ENCODE results near the gene CR1L.
"Not testable (repeated sequence)": the region's sequence is repeated elsewhere in the genome, so short reads cannot be mapped to it uniquely, and the experiment has no call there.

The CR1L gene

DNA sequence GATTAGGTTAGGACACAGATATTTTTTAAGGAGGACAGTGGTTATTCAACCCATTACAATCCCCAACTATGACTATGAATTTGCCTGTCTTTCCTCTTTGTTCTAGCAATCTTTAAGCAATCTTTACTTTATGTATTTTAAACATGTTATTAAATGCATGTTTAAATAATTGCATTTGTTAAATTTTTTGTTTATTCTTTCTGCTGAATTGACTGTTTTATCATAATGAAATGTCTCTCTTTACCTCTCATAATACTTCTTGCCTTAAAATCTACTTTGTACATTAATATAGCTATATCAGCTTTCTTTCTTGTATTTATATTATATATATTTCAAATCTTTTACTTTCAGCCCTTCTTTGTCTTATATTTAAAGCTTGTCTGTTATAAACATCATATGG, 46.1 kb downstream of the CR1L start:
- Histone ChIP-seq H3K9me3 (ENCODE audit: control insufficient read depth, low read length) (no peaks in the 10 kb centered on the region), H3K36me3 (ENCODE audit: control insufficient read depth, insufficient read depth, low read length) (no peaks in the 10 kb centered on the region), H3K4me3 (ENCODE audit: extremely low read depth, insufficient read depth, low read length, poor library complexity, severe bottlenecking) (no peak overlapping the region), H3K27ac (ENCODE audit: low read depth, low read length, severe bottlenecking) (no peak overlapping the region), H3K4me1 (ENCODE audit: control insufficient read depth, insufficient read depth, low read length, poor library complexity, severe bottlenecking) (no peaks in the 10 kb centered on the region)

DNA sequence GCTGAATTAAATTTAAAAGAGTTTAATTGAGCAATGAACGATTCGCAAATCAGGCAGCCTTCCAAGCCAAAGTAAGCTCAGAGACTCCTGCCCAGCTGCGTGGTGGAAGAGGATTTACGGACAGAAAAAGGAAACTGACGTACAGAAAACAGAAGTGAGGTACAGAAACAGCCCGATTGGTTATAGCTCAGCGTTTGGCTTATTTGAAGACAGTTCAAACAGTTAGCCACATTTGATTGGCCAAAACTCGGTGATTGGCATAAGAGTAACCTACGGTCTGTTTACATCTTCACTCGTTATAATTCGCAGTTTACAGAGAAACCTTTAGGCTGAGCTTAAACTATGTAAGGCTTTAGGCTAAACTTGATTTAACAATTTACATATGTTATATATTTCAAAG, 46.9 kb downstream of the CR1L start:
- no peaks in the 10 kb centered on the region for H3K9me3 ChIP-seq (ENCODE audit: control insufficient read depth, low read length)
- H3K36me3 ChIP-seq (ENCODE audit: control insufficient read depth, insufficient read depth, low read length) = no peaks in the 10 kb centered on the region
- H3K4me1 ChIP-seq (ENCODE audit: control insufficient read depth, insufficient read depth, low read length, poor library complexity, severe bottlenecking) = no peaks in the 10 kb centered on the region
- H3K27ac ChIP-seq (ENCODE audit: low read depth, low read length, severe bottlenecking) = no peak overlapping the region
- whole genome bisulfite sequencing, 2 experiments (ENCODE audit: insufficient coverage in 2 of 2) = 91 to 94% methylated on average over 9 to 10 of the region's 11 CpGs
- no peak overlapping the region for H3K4me3 ChIP-seq (ENCODE audit: extremely low read depth, insufficient read depth, low read length, poor library complexity, severe bottlenecking)

DNA sequence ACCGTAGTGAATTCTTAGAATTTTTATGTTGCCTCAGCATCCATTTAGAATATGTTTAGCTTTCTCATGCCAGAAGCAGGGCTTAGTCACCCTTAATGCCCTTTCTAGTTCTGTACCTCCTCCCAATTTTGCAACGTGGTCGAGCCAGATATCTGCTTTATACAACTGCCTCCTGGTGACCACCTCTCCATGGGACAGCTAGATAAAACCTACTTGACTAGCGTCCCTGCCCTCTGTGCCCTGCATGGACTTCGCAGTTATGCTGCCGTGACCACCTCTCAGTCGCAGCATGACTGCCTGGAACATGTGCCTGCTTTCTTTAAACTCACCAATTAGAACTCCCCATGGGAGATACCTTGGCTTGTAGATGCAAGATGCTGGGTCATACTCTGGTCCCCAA, 47.4 kb downstream of the CR1L start:
- not testable (repeated sequence) for H3K27ac ChIP-seq (ENCODE audit: low read depth, low read length, severe bottlenecking); H3K4me1 ChIP-seq (ENCODE audit: control insufficient read depth, insufficient read depth, low read length, poor library complexity, severe bottlenecking); H3K4me3 ChIP-seq (ENCODE audit: extremely low read depth, insufficient read depth, low read length, poor library complexity, severe bottlenecking); H3K9me3 ChIP-seq (ENCODE audit: control insufficient read depth, low read length); H3K36me3 ChIP-seq (ENCODE audit: control insufficient read depth, insufficient read depth, low read length)
- 82 to 91% methylated on average over 4 of the region's 7 CpGs for WGBS, 2 experiments (ENCODE audit: insufficient coverage in 2 of 2)

DNA sequence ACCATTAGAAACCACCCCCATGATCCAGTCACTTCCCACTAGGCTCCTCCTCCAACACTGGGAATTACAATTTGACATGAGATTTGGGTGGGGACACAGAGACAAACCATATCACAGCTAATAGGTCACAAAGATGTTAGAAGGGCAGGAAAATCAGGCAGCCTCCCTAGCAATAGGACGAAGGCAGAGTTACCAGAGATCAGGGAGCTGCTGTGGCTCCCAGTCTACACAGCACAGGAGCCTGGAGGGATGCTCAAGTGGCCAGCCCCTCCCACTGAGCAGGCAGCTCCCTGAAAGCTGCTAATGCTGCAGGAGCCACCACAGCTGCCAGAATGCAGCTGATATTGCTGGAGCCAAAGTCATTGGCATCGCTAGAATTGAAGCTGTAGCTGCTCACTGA, 51.0 kb downstream of the CR1L start:
- H3K27ac ChIP-seq (ENCODE audit: low read depth, low read length, severe bottlenecking) = no peak overlapping the region
- 94% methylated on average over 2 of the region's 2 CpGs for WGBS, 2 experiments (ENCODE audit: insufficient coverage in 2 of 2)
- no peaks in the 10 kb centered on the region for H3K9me3 ChIP-seq (ENCODE audit: control insufficient read depth, low read length)
- no peak overlapping the region for H3K4me3 ChIP-seq (ENCODE audit: extremely low read depth, insufficient read depth, low read length, poor library complexity, severe bottlenecking)
- no peaks in the 10 kb centered on the region for H3K4me1 ChIP-seq (ENCODE audit: control insufficient read depth, insufficient read depth, low read length, poor library complexity, severe bottlenecking)
- H3K36me3 ChIP-seq (ENCODE audit: control insufficient read depth, insufficient read depth, low read length) = no peaks in the 10 kb centered on the region

DNA sequence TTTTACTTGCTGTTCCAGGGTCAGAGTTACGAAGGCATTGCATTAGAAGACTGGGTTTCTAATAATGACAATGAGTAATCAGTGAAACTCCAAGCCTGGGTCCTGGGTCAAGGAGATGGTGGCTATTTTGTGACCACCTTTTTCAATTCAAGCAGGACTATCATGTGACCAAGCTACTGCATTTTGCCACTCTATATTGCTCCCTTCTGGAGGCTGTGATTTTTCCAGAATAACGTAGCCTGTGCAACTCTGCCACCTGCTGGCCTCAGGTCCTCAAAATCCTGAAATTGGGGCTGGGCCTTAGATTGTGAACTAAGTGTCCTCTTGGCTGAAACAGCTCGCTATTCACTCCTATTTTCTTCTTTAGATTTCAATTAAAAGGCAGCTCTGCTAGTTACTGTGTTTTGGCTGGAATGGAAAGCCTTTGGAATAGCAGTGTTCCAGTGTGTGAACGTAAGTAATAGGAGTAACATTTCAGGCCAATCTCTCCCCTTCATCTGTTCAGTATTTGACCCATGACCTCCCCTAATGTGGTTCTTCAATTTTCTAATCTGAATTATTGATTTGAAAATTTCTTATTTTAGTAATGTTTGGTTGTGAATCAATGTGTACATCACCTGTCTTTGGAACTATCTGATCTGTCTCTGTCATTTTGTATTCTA, 54.0 kb downstream of the CR1L start:
- WGBS, 2 experiments (ENCODE audit: insufficient coverage in 2 of 2) = 0 to 10% methylated on average over 1 of the region's 4 CpGs
- Histone ChIP-seq H3K9me3 (ENCODE audit: control insufficient read depth, low read length) (no peaks in the 10 kb centered on the region), H3K4me1 (ENCODE audit: control insufficient read depth, insufficient read depth, low read length, poor library complexity, severe bottlenecking) (no peaks in the 10 kb centered on the region), H3K36me3 (ENCODE audit: control insufficient read depth, insufficient read depth, low read length) (no peaks in the 10 kb centered on the region), H3K27ac (ENCODE audit: low read depth, low read length, severe bottlenecking) (no peak overlapping the region), H3K4me3 (ENCODE audit: extremely low read depth, insufficient read depth, low read length, poor library complexity, severe bottlenecking) (no peak overlapping the region)

DNA sequence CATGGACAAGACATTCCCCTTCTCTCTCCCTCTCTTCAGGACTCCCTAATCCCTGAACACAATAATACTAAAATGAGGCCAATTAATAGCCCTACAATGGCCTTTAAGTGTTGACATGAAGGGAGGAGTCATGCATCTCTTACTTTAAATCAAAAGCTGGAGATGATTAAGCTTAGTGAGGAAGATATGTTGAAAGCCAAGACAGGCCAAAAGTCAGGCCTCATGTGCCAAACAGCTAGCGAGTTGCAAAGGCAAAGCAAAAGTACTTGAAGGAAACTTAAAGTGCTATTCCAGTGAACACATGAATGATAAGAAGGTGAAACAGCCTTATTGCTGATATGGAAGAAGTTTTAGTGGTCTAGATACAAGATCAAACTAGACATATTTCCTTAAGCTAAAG, 57.4 kb downstream of the CR1L start:
- H3K4me3 ChIP-seq (ENCODE audit: extremely low read depth, insufficient read depth, low read length, poor library complexity, severe bottlenecking) = no peak overlapping the region
- 82 to 100% methylated on average over 1 of the region's 1 CpG for WGBS, 2 experiments (ENCODE audit: insufficient coverage in 2 of 2)

DNA sequence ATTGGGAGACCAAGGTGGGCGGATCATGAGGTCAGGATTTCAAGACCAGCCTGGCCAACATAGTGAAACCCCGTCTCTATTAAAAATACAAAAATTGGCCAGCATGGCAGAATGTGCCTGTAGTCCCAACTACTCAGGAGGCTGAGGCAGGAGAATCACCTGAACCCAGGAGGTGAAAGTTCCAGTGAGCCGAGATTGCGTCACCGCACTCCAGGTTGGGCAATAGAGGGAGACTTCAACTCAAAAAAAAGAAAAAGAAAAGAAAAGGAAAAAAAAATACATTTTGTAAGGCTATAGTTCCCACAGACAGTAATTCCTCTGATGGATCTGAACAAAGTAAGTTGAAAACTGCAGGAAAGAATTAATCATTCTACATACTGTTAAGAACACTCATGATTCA, 58.8 kb downstream of the CR1L start:
- Histone ChIP-seq H3K36me3 (ENCODE audit: control insufficient read depth, insufficient read depth, low read length) (no peaks in the 10 kb centered on the region), H3K9me3 (ENCODE audit: control insufficient read depth, low read length) (no peaks in the 10 kb centered on the region), H3K27ac (ENCODE audit: low read depth, low read length, severe bottlenecking) (no peak overlapping the region), H3K4me1 (ENCODE audit: control insufficient read depth, insufficient read depth, low read length, poor library complexity, severe bottlenecking) (peaks cover 4% of the 10 kb centered on the region), H3K4me3 (ENCODE audit: extremely low read depth, insufficient read depth, low read length, poor library complexity, severe bottlenecking) (no peak overlapping the region)
- 100% methylated on average over 1 to 2 of the region's 5 CpGs for WGBS, 2 experiments (ENCODE audit: insufficient coverage in 2 of 2)

More for the DNA sequence above, 57.4 kb downstream of the CR1L start:
- no peaks in the 10 kb centered on the region for H3K9me3 ChIP-seq (ENCODE audit: control insufficient read depth, low read length)
- H3K4me1 ChIP-seq (ENCODE audit: control insufficient read depth, insufficient read depth, low read length, poor library complexity, severe bottlenecking) = no peaks in the 10 kb centered on the region
- H3K27ac ChIP-seq (ENCODE audit: low read depth, low read length, severe bottlenecking) = no peak overlapping the region
- no peaks in the 10 kb centered on the region for H3K36me3 ChIP-seq (ENCODE audit: control insufficient read depth, insufficient read depth, low read length)

DNA sequence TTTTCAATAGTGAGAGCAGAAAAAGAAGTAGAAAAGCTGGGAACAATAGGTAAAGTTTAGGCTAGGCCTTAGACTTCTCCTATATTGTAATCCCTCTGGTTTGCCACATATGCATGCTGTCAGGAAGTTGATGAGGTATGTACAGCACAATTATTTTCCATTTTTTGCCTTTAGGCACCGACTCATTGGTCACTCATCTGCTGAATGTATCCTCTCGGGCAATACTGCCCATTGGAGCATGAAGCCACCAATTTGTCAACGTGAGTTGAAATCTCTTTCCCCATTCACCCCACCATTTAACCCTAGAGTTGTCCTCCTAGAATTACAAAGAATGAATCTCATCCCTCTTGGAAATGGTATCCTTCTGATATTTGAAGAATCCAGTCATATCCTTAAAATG, 63.1 kb downstream of the CR1L start:
- not testable (repeated sequence) for H3K9me3 ChIP-seq (ENCODE audit: control insufficient read depth, low read length); H3K36me3 ChIP-seq (ENCODE audit: control insufficient read depth, insufficient read depth, low read length); H3K4me1 ChIP-seq (ENCODE audit: control insufficient read depth, insufficient read depth, low read length, poor library complexity, severe bottlenecking); H3K4me3 ChIP-seq (ENCODE audit: extremely low read depth, insufficient read depth, low read length, poor library complexity, severe bottlenecking); H3K27ac ChIP-seq (ENCODE audit: low read depth, low read length, severe bottlenecking)
- WGBS, 2 experiments (ENCODE audit: insufficient coverage in 2 of 2) = 88 to 96% methylated on average over 3 of the region's 3 CpGs

DNA sequence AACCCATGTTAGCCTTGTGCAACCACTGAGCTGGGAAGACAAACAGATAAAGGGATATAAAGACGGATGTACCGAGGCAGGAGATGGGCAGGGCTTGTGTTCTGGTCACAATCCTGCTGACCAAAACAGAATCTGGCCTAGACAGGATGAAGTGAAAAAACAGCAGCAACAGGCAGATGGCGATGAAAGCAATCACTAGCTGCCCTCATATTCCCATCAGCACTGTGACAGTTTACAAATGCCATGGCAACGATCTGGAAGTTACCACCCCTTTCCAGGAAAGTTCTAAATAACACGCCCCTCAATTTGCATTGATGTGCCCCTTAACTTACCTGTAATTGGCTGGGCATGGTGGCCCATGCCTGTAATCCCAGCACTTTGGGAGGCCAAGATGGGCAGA, 66.4 kb downstream of the CR1L start:
- WGBS, 2 experiments (ENCODE audit: insufficient coverage in 2 of 2) = 78 to 82% methylated on average over 5 of the region's 5 CpGs
- H3K4me3 ChIP-seq (ENCODE audit: extremely low read depth, insufficient read depth, low read length, poor library complexity, severe bottlenecking) = no peak overlapping the region
- no peaks in the 10 kb centered on the region for H3K9me3 ChIP-seq (ENCODE audit: control insufficient read depth, low read length)
- no peaks in the 10 kb centered on the region for H3K36me3 ChIP-seq (ENCODE audit: control insufficient read depth, insufficient read depth, low read length)
- no peak overlapping the region for H3K27ac ChIP-seq (ENCODE audit: low read depth, low read length, severe bottlenecking)
- peaks cover 4% of the 10 kb centered on the region for H3K4me1 ChIP-seq (ENCODE audit: control insufficient read depth, insufficient read depth, low read length, poor library complexity, severe bottlenecking)

DNA sequence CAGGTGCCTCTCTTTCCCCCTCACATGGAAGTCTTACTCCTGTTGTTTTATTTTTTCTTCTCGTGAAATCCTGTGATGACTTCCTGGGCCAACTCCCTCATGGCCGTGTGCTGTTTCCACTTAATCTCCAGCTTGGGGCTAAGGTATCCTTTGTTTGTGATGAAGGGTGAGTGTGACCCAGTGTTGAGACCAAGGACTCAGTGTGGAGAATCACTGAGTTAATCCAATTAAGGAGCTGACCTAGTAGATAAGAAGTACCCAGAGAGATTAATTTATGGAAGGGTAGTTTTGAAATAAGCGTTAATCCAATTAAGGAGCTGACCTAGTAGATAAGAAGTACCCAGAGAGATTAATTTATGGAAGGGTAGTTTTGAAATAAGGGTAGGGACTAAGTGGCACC, 67.8 kb downstream of the CR1L start:
- H3K36me3 ChIP-seq (ENCODE audit: control insufficient read depth, insufficient read depth, low read length); H3K4me3 ChIP-seq (ENCODE audit: extremely low read depth, insufficient read depth, low read length, poor library complexity, severe bottlenecking); H3K27ac ChIP-seq (ENCODE audit: low read depth, low read length, severe bottlenecking); H3K4me1 ChIP-seq (ENCODE audit: control insufficient read depth, insufficient read depth, low read length, poor library complexity, severe bottlenecking); H3K9me3 ChIP-seq (ENCODE audit: control insufficient read depth, low read length): not testable (repeated sequence)
- 0 to 90% methylated on average over 1 to 2 of the region's 3 CpGs for WGBS, 2 experiments (ENCODE audit: insufficient coverage in 2 of 2)

DNA sequence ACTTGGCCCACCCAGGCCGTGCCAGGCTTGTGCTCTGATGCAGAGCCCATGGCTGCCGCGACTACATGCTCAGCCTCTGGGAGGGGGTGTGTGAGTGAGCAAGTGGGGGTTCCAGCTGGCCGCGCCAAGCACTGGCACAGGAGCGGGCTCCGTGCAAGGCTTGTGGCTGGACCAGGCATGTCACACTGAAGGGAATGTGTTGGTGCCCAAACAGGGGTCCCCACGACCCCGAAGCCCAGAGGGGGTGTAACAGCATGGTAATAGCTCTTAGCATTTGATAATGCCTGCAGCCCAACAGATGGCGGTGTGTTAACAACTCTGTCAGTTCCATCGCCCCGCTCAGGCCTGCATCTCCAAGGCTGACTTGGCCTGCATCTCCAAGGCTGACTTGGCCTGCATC, 68.6 kb downstream of the CR1L start:
- Histone ChIP-seq H3K4me3 (ENCODE audit: extremely low read depth, insufficient read depth, low read length, poor library complexity, severe bottlenecking) (no peak overlapping the region), H3K27ac (ENCODE audit: low read depth, low read length, severe bottlenecking) (no peak overlapping the region), H3K4me1 (ENCODE audit: control insufficient read depth, insufficient read depth, low read length, poor library complexity, severe bottlenecking) (no peaks in the 10 kb centered on the region), H3K9me3 (ENCODE audit: control insufficient read depth, low read length) (no peaks in the 10 kb centered on the region), H3K36me3 (ENCODE audit: control insufficient read depth, insufficient read depth, low read length) (no peaks in the 10 kb centered on the region)
- 74 to 83% methylated on average over 5 to 9 of the region's 12 CpGs for WGBS, 2 experiments (ENCODE audit: insufficient coverage in 2 of 2)
